Measurements from ENCODE around the gene TCF7L2.
A peak's percentile ranks its signal among the peaks of the same experiment; 100 is the strongest.

TCF7L2 gene

GRCh38 chr10:112961609-112962008 is 11.6 kb downstream of the TCF7L2 start:
- Histone ChIP-seq H2BK120ac (ENCODE audit: low read depth, low read length) (no peak overlapping the region), H2BK12ac (ENCODE audit: low read length in 2 of 2) (peak overlapping the region in 1 of 2 experiments; percentile 61), H3K23ac (ENCODE audit: low read length in 2 of 2) (no peak overlapping the region), H3K36me3 (ENCODE audit: control insufficient read depth in 1 of 2, insufficient read depth in 2 of 2, low read depth in 1 of 2, low read length in 2 of 2) (no peaks in the 10 kb centered on the region), H3K4me1 (ENCODE audit: control insufficient read depth, insufficient read depth, low read depth, low read length) (peaks cover 14% of the 10 kb centered on the region), H4K8ac (ENCODE audit: low read length) (no peak overlapping the region), H2BK5ac (ENCODE audit: low read depth, low read length, poor library complexity, severe bottlenecking) (no peak overlapping the region), H3K14ac (ENCODE audit: low read length in 2 of 2) (no peak overlapping the region), H3K9me3 (ENCODE audit: control insufficient read depth, low read length) (no peaks in the 10 kb centered on the region), H2AFZ (ENCODE audit: low read depth, low read length) (no peak overlapping the region), H3K27ac (ENCODE audit: low read length, poor library complexity, severe bottlenecking) (peak overlapping the region; percentile 15), H3K4ac (ENCODE audit: low read depth in 1 of 2, low read length in 2 of 2) (no peak overlapping the region), H3K18ac (ENCODE audit: low read depth in 1 of 2, low read length in 2 of 2) (no peak overlapping the region), H3K4me2 (ENCODE audit: low read length, poor library complexity, severe bottlenecking) (no peak overlapping the region), H4K91ac (ENCODE audit: low read length) (no peak overlapping the region), H3K79me1 (replicated peaks; ENCODE audit: low read length, poor library complexity, severe bottlenecking) (no peaks in the 10 kb centered on the region), H3K27me3 (ENCODE audit: control insufficient read depth in 1 of 2, insufficient read depth in 1 of 2, low read length in 2 of 2) (no peaks in the 10 kb centered on the region), H2BK15ac (ENCODE audit: low read depth, poor library complexity, severe bottlenecking) (no peak overlapping the region), H3K4me3 (ENCODE audit: insufficient read depth in 1 of 2, low read depth in 1 of 2, low read length in 2 of 2) (no peak overlapping the region), H2AK5ac (ENCODE audit: low read length, severe bottlenecking) (peak overlapping the region; percentile 15), H3K9ac (ENCODE audit: low read length) (peak overlapping the region; percentile 30)
- DNase-seq, result peak; percentile 8
- 93% methylated on average over 8 of the region's 8 CpGs for WGBS

- WGBS, result 85% methylated on average over 4 of the region's 4 CpGs
Observed at GRCh38 chr10:112962343-112962742, 12.3 kb downstream of the TCF7L2 start.

GRCh38 chr10:112963835-112964234 is 13.8 kb downstream of the TCF7L2 start:
- H2BK15ac ChIP-seq (ENCODE audit: low read depth, poor library complexity, severe bottlenecking), result no peak overlapping the region
- H3K27me3 ChIP-seq (ENCODE audit: control insufficient read depth in 1 of 2, insufficient read depth in 1 of 2, low read length in 2 of 2), result no peaks in the 10 kb centered on the region
- no peak overlapping the region for H2BK12ac ChIP-seq (ENCODE audit: low read length in 2 of 2)
- H3K79me1 ChIP-seq (replicated peaks; ENCODE audit: low read length, poor library complexity, severe bottlenecking), result no peaks in the 10 kb centered on the region
- no peak overlapping the region for H4K91ac ChIP-seq (ENCODE audit: low read length)
- no peak overlapping the region for H3K18ac ChIP-seq (ENCODE audit: low read depth in 1 of 2, low read length in 2 of 2)
- WGBS, result 48% methylated on average over 5 of the region's 5 CpGs
- H3K36me3 ChIP-seq (ENCODE audit: control insufficient read depth in 1 of 2, insufficient read depth in 2 of 2, low read depth in 1 of 2, low read length in 2 of 2), result peaks cover 4 to 8% of the 10 kb centered on the region in 2 experiments
- no peak overlapping the region for H4K8ac ChIP-seq (ENCODE audit: low read length)
- no peak overlapping the region for H3K4ac ChIP-seq (ENCODE audit: low read depth in 1 of 2, low read length in 2 of 2)
- no peak overlapping the region for H3K27ac ChIP-seq (ENCODE audit: low read length, poor library complexity, severe bottlenecking)
- H2BK120ac ChIP-seq (ENCODE audit: low read depth, low read length), result no peak overlapping the region
- DNase-seq, result peak; percentile 61
- no peaks in the 10 kb centered on the region for H3K9me3 ChIP-seq (ENCODE audit: control insufficient read depth, low read length)
- H3K9ac ChIP-seq (ENCODE audit: low read length), result no peak overlapping the region
- no peak overlapping the region for H3K23ac ChIP-seq (ENCODE audit: low read length in 2 of 2)
- no peak overlapping the region for H3K4me2 ChIP-seq (ENCODE audit: low read length, poor library complexity, severe bottlenecking)
- H2BK5ac ChIP-seq (ENCODE audit: low read depth, low read length, poor library complexity, severe bottlenecking), result no peak overlapping the region
- H3K14ac ChIP-seq (ENCODE audit: low read length in 2 of 2), result no peak overlapping the region
- no peak overlapping the region for H3K4me3 ChIP-seq (ENCODE audit: insufficient read depth in 1 of 2, low read depth in 1 of 2, low read length in 2 of 2)
- H2AFZ ChIP-seq (ENCODE audit: low read depth, low read length), result no peak overlapping the region
- H3K4me1 ChIP-seq (ENCODE audit: control insufficient read depth, insufficient read depth, low read depth, low read length), result peaks cover 11% of the 10 kb centered on the region
- no peak overlapping the region for H2AK5ac ChIP-seq (ENCODE audit: low read length, severe bottlenecking)

More at GRCh38 chr10:112962343-112962742, 12.3 kb downstream of the TCF7L2 start:
- peaks cover 12% of the 10 kb centered on the region for H3K4me1 ChIP-seq (ENCODE audit: control insufficient read depth, insufficient read depth, low read depth, low read length)
- H2BK5ac ChIP-seq (ENCODE audit: low read depth, low read length, poor library complexity, severe bottlenecking), result no peak overlapping the region
- no peak overlapping the region for H4K91ac ChIP-seq (ENCODE audit: low read length)
- no peaks in the 10 kb centered on the region for H3K9me3 ChIP-seq (ENCODE audit: control insufficient read depth, low read length)
- peak overlapping the region; percentile 30 for H2BK120ac ChIP-seq (ENCODE audit: low read depth, low read length)
- H3K18ac ChIP-seq (ENCODE audit: low read depth in 1 of 2, low read length in 2 of 2), result no peak overlapping the region
- H3K23ac ChIP-seq (ENCODE audit: low read length in 2 of 2), result no peak overlapping the region
- H2AK5ac ChIP-seq (ENCODE audit: low read length, severe bottlenecking), result no peak overlapping the region
- H2BK12ac ChIP-seq (ENCODE audit: low read length in 2 of 2), result no peak overlapping the region
- peak overlapping the region; percentile 30 for H3K9ac ChIP-seq (ENCODE audit: low read length)
- H2BK15ac ChIP-seq (ENCODE audit: low read depth, poor library complexity, severe bottlenecking), result no peak overlapping the region
- H3K14ac ChIP-seq (ENCODE audit: low read length in 2 of 2), result no peak overlapping the region
- H2AFZ ChIP-seq (ENCODE audit: low read depth, low read length), result no peak overlapping the region
- H3K27ac ChIP-seq (ENCODE audit: low read length, poor library complexity, severe bottlenecking), result no peak overlapping the region
- no peak overlapping the region for H3K4ac ChIP-seq (ENCODE audit: low read depth in 1 of 2, low read length in 2 of 2)
- no peak overlapping the region for H3K4me3 ChIP-seq (ENCODE audit: insufficient read depth in 1 of 2, low read depth in 1 of 2, low read length in 2 of 2)
- H3K27me3 ChIP-seq (ENCODE audit: control insufficient read depth in 1 of 2, insufficient read depth in 1 of 2, low read length in 2 of 2), result no peaks in the 10 kb centered on the region
- no peaks in the 10 kb centered on the region for H3K36me3 ChIP-seq (ENCODE audit: control insufficient read depth in 1 of 2, insufficient read depth in 2 of 2, low read depth in 1 of 2, low read length in 2 of 2)
- DNase-seq, result no peak
- H3K4me2 ChIP-seq (ENCODE audit: low read length, poor library complexity, severe bottlenecking), result no peak overlapping the region
- no peak overlapping the region for H4K8ac ChIP-seq (ENCODE audit: low read length)
- no peaks in the 10 kb centered on the region for H3K79me1 ChIP-seq (replicated peaks; ENCODE audit: low read length, poor library complexity, severe bottlenecking)

GRCh38 chr10:112964482-112964881 is 14.4 kb downstream of the TCF7L2 start:
- no peaks in the 10 kb centered on the region for H3K9me3 ChIP-seq (ENCODE audit: control insufficient read depth, low read length)
- H3K9ac ChIP-seq (ENCODE audit: low read length), result no peak overlapping the region
- no peaks in the 10 kb centered on the region for H3K79me1 ChIP-seq (replicated peaks; ENCODE audit: low read length, poor library complexity, severe bottlenecking)
- H3K4me2 ChIP-seq (ENCODE audit: low read length, poor library complexity, severe bottlenecking), result no peak overlapping the region
- no peak overlapping the region for H3K4me3 ChIP-seq (ENCODE audit: insufficient read depth in 1 of 2, low read depth in 1 of 2, low read length in 2 of 2)
- no peak overlapping the region for H3K4ac ChIP-seq (ENCODE audit: low read depth in 1 of 2, low read length in 2 of 2)
- H2BK120ac ChIP-seq (ENCODE audit: low read depth, low read length), result no peak overlapping the region
- H3K4me1 ChIP-seq (ENCODE audit: control insufficient read depth, insufficient read depth, low read depth, low read length), result peaks cover 11% of the 10 kb centered on the region
- no peak overlapping the region for H3K23ac ChIP-seq (ENCODE audit: low read length in 2 of 2)
- no peak for DNase-seq
- no peak overlapping the region for H3K14ac ChIP-seq (ENCODE audit: low read length in 2 of 2)
- H3K36me3 ChIP-seq (ENCODE audit: control insufficient read depth in 1 of 2, insufficient read depth in 2 of 2, low read depth in 1 of 2, low read length in 2 of 2), result peaks cover 4 to 14% of the 10 kb centered on the region in 2 experiments
- no peak overlapping the region for H2BK5ac ChIP-seq (ENCODE audit: low read depth, low read length, poor library complexity, severe bottlenecking)
- no peak overlapping the region for H4K8ac ChIP-seq (ENCODE audit: low read length)
- no peaks in the 10 kb centered on the region for H3K27me3 ChIP-seq (ENCODE audit: control insufficient read depth in 1 of 2, insufficient read depth in 1 of 2, low read length in 2 of 2)
- H2BK12ac ChIP-seq (ENCODE audit: low read length in 2 of 2), result no peak overlapping the region
- H3K27ac ChIP-seq (ENCODE audit: low read length, poor library complexity, severe bottlenecking), result no peak overlapping the region
- H2AFZ ChIP-seq (ENCODE audit: low read depth, low read length), result no peak overlapping the region
- no peak overlapping the region for H2BK15ac ChIP-seq (ENCODE audit: low read depth, poor library complexity, severe bottlenecking)
- no peak overlapping the region for H2AK5ac ChIP-seq (ENCODE audit: low read length, severe bottlenecking)
- no peak overlapping the region for H3K18ac ChIP-seq (ENCODE audit: low read depth in 1 of 2, low read length in 2 of 2)
- WGBS, result 98% methylated on average over 6 of the region's 6 CpGs
- no peak overlapping the region for H4K91ac ChIP-seq (ENCODE audit: low read length)
